HG03342 (cell line): ENCODE measurements around the gene FLOT2.
"Not testable (repeated sequence)": the region's sequence is repeated elsewhere in the genome, so short reads cannot be mapped to it uniquely, and the experiment has no call there.

Experiments
- ATAC-seq: cut with Tn5 transposase; IDR thresholded peaks from one replicate; pipeline ENCODE4 v1.9.1; 2021; ENCODE audit warnings: mild to moderate bottlenecking, moderate library complexity; ENCODE audit not compliant: unreplicated experiment

FLOT2 gene

GRCh38 chr17:28877150-28877711 is 20.3 kb downstream of the FLOT2 start:
- ATAC-seq = not testable (repeated sequence)

DNA sequence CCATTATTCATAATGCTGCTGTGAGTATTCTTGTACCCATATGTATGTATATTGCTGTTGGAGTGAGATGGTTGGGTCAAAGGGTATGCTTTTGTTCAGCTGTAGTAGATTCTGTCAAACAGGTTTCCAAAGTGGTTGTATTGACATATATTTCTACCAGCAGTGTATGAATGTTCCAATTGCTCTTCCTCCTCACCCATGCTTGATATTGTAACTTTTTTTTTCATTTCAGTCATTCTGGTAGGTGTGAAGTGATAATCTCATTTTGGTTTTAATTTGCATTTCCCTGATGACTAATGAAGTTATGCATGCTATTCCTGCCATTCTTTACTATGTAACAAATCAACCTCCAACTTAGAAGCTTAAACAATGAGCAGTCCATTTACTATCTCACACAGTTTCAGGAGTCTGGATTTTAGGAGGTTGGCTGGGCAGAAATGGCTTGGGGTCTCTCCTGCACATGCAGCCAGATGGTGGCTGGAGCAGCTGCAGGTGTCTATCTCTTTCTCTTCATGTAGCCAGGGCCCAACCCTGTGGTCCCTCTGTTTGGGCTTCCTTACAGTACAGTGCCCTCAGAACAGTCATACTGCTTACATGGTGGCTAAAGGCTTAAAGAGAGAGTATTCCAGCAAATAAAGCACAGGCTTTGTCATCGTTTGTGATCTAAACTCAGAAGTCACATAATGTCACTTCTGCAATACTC is 21.5 kb downstream of the FLOT2 start:
- ATAC-seq = no peak

- ATAC-seq = no peak
Measured at GRCh38 chr17:28874750-28875149, 22.8 kb downstream of the FLOT2 start.

DNA sequence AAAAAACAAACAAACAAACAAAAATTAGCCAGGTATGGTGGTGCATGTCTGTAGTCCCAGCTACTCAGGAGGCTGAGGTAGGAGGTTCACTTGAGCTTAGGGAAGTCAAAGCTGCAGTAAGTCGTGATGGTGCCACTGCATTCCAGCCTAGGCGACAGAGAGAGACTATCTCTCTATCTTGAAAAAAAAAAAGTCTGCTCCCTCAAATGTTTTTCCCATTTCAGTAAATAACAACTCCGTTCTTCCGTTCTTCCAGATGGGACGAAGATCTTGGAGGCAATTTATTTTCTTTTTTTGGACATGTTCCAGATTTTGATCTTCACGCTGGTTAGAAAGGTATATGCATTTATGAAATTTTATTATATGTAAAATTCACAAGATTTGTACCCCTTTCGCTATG is 23.7 kb downstream of the FLOT2 start:
- ATAC-seq = no peak

DNA sequence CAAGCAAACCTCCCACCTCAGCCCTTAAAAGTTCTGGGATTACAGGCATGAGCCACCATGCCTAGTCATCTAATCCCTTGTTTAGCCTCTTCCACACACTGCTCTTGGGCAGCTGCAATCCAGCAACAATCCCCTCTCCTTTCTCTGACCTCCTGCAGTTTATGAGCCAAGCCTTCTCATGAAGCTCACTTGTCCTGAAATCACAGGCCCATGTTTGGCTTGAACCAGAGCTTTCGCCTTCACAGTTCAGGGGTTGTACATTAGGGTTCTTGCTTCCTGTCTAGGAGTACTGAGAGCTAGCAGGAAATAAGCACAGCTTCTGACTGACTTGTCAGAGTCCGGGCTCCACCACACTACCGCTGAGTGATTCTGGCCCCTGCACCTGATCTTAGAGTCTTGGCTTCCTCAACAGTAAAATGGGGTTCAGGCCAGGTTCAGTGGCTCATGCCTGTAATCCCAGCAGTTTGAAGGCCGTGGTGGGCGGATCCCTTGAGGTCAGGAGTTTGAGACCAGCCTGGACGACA is 26.4 kb downstream of the FLOT2 start:
- ATAC-seq = peak; percentile 96

- no peak for ATAC-seq
Measured at GRCh38 chr17:28867276-28867675, 30.3 kb downstream of the FLOT2 start.

- no peak for ATAC-seq
Measured at GRCh38 chr17:28865946-28866752, 31.4 kb downstream of the FLOT2 start.

GRCh38 chr17:28864991-28865849 is 32.3 kb downstream of the FLOT2 start:
- ATAC-seq = no peak

GRCh38 chr17:28863953-28864352 is 33.6 kb downstream of the FLOT2 start:
- no peak for ATAC-seq

- no peak for ATAC-seq
Measured at GRCh38 chr17:28862561-28862960, 35.0 kb downstream of the FLOT2 start.

- ATAC-seq = no peak
Measured at GRCh38 chr17:28861393-28862203, 35.9 kb downstream of the FLOT2 start.

- ATAC-seq = no peak
Measured at GRCh38 chr17:28860363-28860808, 37.1 kb downstream of the FLOT2 start.

DNA sequence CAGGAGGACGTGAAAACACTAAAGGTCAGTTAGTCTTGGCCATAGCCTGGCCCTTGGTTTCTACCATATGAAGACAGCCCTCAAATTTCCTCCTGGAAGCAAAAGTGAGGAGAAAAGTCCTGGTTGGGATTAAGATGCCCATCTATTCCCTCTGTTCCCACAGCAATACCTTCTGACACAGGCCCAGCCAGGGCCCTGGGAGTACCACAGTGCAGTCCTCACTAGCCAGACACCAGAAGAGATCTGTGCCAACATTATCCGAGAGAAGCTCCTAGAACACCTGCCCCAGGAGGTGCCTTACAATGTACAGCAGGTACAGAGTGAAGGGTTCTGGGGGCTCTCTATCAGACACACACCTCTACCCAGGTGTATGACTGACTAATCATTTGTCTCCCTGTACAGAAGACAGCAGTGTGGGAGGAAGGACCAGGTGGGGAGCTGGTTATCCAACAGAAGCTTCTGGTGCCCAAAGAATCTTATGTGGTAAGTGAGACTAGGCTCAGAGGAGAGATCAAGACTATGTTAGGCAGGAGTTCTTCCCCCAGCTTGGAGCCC is 38.7 kb downstream of the FLOT2 start:
- ATAC-seq = no peak

- ATAC-seq = no peak
Measured at GRCh38 chr17:28857905-28858800, 39.4 kb downstream of the FLOT2 start.

DNA sequence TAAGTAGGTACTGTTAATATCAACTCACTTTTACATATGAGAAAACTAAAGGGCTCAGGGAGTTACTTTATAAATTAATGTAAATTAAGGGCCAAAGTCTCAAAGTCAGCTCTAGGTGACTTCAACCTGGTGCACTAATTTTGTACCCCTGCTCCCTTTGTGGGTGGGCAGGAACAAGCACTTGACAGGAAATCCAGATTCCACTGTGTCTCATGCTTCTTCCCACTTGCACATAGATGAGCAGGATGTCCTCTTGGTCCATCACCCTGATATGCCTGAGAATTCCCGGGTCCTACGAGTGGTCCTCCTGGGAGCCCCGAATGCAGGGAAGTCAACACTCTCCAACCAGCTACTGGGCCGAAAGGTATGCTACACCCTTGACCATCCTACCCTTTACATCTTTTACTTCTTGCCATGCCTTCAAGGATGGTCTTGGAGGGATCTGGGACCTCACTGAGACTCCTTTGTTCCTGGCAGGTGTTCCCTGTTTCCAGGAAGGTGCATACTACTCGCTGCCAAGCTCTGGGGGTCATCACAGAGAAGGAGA is 41.4 kb downstream of the FLOT2 start:
- no peak for ATAC-seq

GRCh38 chr17:28855336-28855679 is 42.2 kb downstream of the FLOT2 start:
- ATAC-seq = no peak

DNA sequence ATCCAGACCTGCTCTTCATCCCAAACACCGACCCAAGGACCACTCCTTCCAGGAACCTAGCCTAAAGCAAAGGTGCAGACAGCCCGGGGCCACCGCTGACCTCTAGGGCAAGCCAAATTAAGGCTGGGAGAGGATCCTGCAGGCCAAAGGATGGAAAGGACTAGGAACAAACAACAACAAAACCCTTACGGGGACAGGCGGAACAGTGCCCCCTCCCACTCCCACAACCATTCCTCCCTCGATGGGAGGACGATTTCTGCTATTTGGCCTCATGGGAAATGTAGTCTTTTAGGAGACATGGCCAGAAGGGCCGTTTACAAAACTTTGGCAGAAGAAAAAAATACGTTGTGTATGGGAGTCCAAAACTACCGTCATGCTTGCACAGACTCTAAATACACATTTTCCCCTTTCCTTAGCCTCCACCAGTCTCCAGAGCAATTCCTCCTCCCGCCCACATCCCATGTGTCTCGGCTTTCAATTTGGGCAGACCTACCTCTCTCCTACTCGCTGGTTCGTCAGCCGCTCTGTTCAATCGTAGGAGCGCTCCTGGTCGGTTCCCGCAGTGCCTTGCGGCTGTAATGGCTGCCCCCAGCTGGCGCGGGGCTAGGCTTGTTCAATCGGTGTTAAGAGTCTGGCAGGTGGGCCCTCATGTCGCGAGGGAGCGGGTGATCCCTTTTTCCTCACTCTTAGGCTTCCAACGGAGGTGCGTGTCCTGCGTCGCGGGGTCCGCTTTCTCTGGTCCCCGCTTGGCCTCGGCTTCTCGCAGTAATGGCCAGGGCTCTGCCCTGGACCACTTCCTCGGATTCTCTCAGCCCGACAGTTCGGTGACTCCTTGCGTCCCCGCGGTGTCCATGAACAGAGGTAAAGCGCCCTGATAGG is 42.8 kb downstream of the FLOT2 start, which contains the start of gene ERAL1:
Gene ERAL1, plus strand, starts transcription at position 560 of the 879 bp plus-strand sequence. Its CDS starts 19 bp downstream, at position 579.
- ATAC-seq = peak; percentile 91
